Stomach (tissue), 4 donors: Measurements from ENCODE around the gene PWWP2A.

Experiments
- CTCF ChIP-seq, 7 experiments: fragments of 450-650 bp in 4 of 7; fragments of 200-600 bp in 3 of 7; sonication (generic) in 3 of 7; IDR thresholded peaks; one replicate each; pipeline ENCODE4 v1.5.1; 2016 to 2019; ENCODE audit warnings: antibody characterized with exemption in 7 of 7, control low read depth in 2 of 7, mild to moderate bottlenecking in 1 of 7
- POLR2AphosphoS5 ChIP-seq, 3 donors: sonication (generic); formaldehyde crosslinking; IDR thresholded peaks; one replicate each; pipeline ENCODE4 v1.6.1; 2016; ENCODE audit warnings: antibody characterized with exemption in 3 of 3

GRCh38 chr5:160061770-160062169, 57.5 kb downstream of the PWWP2A start:
- TF ChIP-seq CTCF (IDR thresholded peaks at IDR 0.05) (no peak), POLR2AphosphoS5 (IDR thresholded peaks at IDR 0.05) (no peak)
